HG02763 (cell line): ENCODE data around the gene MAP4K5.

Experiments used
- ATAC-seq: cut with Tn5 transposase; IDR thresholded peaks from one replicate; pipeline ENCODE4 v1.9.1; 2021; ENCODE audit warnings: mild to moderate bottlenecking, moderate library complexity; ENCODE audit not compliant: unreplicated experiment

Gene MAP4K5

GRCh38 chr14:50403419-50403818 lies 128.9 kb downstream of the MAP4K5 start:
- no peak for ATAC-seq

DNA sequence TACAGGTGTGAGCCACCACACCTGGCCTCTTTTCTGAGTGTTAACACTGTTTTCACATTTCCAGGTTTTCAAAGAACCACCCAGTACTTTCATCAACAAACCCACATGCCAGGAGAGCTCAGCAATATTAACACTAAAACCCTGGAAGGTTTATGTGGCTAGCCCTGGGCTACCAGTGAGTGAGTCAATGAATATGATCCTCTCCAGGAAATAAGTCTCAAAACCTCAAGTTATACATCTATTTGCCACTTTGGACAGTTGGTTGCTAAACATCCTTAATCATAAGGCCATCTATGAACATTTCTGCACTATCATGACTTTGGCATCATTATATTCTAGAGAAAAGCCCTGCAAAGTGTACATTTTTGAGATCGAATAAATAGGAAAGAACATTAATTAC lies 129.4 kb downstream of the MAP4K5 start:
- ATAC-seq: no peak

DNA sequence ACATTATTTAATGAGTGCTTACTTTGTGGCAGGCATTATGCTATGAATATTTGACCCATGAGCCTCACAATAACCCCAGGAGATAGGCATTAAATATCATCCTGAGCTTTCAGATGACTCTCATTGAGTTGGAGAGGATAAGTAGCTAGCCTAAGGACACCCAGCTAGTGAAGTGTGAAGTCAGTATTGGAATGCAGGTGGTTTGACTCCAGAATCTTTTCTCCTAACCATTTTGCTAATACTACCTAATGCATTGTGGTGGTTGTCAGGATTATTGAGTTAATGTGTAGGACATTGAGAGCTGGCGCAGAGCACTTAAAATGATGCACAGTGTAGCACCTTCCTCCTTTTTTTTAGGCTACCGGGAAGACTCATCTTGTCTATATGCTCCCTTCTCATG lies 131.9 kb downstream of the MAP4K5 start:
- ATAC-seq: no peak

DNA sequence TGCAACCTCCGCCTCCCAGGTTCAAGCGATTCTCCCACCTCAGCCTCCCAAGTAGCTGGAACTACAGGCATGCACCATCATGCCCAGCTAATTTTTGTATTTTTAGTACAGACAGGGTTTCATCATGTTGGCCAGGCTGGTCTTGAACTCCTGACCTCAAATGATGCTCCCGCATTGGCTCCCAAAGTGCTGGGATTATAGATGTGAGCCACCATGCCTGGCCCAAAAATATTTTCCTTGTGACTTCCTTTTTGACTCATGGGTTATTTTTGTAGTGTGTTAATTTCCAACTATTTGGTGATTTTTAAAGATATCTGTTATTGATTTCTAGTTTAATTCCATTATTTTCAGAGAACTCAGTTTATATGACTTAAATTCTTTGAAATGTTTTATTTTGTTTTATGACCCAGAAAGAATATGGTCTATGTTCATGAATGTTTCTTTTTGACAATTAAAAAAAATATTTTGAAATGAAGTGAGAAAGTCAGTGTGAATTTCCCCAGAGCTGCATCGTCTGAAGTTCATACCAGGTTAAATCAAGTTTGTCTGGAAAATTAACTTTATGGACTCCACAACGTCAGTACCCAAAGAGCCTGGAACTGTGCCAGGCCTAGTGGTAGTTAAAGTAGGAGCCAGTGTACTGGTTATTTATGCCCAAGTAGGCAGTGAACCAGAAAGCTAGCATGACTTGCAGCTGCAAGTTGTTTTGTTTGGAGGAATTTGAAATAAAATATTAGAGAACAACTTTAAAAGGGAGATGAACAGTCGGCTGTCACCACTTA lies 132.9 kb downstream of the MAP4K5 start:
- ATAC-seq: no peak

DNA sequence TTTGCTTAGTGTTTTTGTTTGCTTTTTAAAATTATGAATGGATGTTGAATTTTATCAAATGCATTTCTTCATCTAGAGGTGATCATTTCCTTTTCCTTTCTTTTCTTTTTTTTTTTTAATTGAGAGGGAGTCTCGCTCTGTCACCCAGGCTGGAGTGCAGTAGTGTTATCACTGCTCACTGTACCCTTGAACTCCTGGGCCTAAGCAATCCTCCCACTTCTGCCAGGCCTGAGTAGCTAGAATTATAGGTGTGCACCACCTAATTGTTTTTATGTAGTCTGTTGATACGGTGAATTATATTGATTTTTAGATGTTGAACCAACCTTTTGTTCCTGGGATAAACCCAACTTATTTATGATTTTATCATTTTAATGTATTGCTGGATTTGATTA lies 134.2 kb downstream of the MAP4K5 start:
- ATAC-seq: no peak

DNA sequence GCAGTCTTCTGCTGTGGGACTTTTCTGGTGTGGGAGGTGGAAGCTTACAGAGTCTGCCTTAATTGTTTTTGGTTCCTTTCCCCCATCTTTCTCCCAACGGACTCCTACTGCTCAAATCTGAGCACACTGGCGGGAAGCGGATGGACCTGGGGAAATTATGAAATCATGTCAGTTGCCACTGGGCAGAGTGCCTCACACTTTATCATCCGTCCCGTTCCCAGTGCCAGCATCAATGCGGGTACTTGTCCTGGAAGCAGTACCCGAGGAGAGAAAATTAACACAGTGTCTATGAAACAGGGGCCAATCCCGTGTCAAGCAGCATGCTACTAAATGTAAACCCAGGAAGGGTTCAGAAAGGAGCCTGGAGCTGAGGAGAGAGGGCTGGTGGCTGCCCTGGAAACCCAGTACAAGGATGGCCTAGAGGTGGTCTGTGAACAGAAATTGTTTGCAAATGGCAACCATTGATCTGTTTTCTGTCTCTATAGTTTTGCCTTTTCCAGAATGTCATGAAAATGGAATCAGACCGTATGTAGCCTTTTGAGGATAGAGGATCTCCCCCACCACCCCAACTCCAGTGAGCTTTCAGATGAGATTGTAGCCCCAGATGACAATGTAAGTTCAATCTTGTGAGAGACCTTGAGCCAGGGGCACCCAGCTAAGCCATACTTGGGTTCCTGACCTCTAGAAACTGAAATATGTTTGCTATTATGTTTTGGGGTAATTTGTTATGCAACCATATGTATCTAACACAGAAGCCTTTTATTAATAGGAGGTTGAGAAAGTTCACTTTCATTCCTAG lies 134.8 kb downstream of the MAP4K5 start:
- no peak for ATAC-seq

DNA sequence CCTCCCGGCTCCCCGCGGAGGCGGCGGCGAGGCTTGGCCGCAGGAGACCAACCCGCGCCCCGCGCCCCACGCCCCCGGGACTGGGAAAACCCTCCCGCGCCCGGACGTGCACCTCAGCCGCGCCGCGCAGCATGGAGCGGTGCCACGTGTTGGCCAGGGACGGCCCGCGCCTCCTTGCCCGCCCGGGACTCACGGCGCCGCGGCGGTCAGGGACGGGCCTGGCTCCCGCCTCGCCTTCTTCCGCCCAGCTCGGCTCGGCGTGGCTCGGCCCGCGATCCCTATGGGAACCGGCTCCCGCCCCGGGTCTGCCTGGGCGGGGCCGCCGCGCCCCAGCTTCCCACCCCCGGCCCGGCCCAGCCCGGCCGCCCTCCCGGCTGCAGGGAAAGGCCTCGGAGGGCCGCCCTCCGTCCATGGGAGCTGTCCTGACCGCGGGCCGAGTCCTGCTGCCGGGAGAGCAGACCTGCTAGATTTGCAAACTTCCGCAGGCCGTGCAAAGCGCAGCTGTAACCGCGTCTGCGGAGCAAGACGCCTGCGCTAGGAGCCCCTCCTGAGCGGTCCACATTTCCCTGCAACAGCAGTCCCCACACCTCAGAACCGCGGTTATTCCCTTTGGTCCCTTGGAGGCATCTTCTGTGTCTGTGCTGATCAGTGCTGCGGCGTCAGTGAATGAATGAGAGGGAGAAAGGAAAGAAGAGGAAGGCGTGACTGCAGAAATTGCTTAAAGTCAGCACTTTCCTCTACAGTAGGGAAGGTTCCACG lies 135.6 kb downstream of the MAP4K5 start, which contains the start of gene CDKL1:
Gene CDKL1, minus strand, starts transcription at position 251 of the 759 bp plus-strand sequence. CDS start 1,013 bp downstream, outside the sequence.
- peak; percentile 66 for ATAC-seq

DNA sequence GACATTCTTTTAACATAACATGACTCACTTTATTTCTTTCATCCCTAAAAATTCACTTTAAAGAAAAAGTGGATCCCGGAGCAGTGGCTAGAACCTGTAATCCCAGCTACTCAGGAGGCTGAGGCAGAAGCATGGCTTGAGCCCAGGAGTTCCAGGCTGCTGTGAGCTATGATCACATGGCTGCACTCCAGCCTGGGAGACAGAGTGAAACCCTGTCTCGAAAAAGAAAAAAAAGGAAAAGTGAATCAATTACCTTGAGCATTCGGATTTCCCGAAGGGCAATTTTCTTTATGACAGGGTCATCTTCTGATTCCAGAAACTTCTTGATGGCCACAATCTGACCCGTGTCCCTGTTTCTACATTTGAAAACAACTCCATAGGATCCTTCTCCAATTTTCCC lies 136.9 kb downstream of the MAP4K5 start:
- no peak for ATAC-seq

GRCh38 chr14:50394713-50395112 lies 137.7 kb downstream of the MAP4K5 start:
- no peak for ATAC-seq

DNA sequence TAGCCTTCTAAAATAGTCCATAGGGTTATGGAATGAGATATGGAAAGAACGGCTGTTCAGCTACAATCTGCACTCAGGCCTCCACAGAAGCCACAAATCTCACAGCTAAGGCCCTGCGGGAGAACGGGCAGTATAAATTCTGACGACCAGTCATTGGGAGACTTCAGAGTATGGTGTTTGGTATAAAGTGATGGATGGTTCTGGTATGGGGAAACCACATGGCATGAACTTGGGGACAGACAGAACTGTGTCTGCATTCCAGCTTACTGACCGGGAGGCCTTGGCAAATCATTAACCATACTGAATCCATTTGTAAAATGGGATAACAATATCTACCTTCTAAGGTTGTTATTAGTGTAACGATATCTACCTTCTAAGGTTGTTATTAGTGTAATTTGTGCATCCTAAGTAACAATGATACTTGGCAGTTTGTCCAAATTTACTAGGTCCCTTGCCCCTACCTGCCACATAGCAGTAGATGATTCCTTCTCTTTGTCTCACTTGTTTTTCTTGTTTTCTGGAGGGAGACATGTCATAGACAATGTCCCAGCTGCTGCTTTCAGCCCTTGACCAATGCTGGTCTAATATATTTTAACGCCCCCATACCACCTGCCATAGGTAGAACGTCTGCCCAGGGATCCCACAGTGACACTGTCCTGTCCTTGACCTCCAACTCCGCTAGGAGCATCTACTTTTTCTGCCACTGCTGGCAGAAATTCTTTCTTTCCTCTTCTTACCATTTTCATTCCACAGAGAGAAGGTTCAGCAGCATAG lies 142.5 kb downstream of the MAP4K5 start:
- ATAC-seq: no peak

DNA sequence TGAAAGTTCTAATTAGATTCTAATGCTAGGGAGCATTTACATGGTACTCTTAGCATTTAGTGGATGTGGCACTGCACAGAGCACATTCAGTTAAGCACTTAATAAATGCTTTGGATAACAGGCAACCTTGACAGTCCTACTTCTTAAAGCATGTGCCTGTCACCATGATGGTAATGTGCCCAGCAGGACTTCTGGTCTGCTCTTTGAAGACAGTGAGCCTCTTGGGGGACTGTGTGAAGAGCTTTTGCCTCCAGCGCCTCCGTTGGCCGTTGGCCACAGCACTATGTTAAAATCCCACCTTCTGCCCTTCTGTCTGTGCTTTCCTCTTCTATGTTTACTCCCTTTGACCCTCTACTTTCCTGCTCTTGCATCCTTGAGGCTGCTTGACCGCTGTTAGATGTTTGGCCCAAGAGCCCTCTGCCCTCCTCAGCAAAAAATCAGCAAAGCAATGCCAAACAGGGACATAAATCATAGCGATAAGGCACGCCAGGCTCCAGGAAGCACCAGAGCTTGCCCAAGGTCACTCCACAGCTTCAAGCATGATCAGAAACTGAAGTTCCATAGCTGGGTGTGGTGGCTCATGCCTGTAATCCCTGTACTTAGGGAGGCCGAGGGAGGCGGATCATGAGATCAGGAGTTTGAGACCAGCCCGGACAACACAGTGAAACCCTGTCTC lies 144.0 kb downstream of the MAP4K5 start:
- no peak for ATAC-seq

DNA sequence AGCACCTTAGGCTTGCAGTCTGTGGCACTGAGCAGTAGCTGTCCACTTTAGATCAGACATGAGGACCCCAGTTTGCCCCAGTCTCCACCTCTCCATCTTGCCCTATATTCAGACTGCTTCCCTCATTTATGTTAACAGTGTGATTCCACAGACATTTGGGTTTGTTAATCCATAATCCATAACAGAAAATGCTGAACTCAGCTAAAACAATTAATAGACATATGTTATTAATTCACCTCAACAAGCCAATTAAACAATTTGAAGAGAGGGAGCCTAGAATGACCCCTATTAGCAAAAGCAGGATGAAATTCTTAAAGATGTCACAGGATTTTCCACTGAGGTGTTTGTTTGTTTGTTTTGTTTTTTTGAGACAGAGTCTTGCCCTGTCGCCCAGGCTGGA lies 144.8 kb downstream of the MAP4K5 start:
- ATAC-seq: no peak

GRCh38 chr14:50383618-50384225 lies 148.6 kb downstream of the MAP4K5 start:
- ATAC-seq: no peak

- no peak for ATAC-seq
Observed at GRCh38 chr14:50381823-50382287, 150.5 kb downstream of the MAP4K5 start.

DNA sequence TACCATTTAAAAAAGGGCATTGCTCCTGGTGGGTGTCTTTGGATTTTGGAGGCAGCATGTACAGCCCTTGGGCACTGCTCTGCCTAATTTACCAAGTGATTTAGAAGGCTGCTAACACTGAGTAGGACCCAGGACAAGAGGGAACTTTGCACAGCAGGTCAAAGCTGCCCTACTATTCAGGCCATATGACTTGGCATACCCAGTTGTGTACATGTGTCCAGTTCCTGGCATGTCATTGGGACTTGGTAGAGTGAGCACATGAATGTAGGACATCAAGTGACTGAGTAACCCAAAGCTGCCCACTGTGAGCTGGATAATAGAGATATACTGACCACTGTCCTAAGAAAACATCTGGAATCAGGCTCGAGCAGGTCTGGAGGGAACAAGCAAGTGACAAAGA lies 151.4 kb downstream of the MAP4K5 start:
- no peak for ATAC-seq

DNA sequence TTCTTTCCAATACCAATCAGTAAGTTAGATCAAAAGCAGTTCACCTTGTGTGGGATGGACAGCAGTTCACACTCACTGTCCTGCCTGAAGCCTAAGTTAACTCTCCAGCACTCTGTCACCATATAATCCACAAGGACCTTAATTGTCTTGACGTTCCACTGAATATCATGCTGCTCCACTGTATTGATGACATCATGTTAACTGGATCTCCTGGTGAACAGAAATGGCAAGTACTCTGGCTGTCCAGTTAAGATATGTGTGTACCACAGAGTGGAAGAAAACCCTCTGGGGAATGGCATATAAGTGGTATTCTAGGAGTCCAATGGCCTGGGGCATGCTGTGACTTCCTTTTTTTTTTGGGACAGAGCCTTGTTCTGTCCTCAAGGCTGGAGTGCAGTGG lies 151.9 kb downstream of the MAP4K5 start:
- no peak for ATAC-seq

DNA sequence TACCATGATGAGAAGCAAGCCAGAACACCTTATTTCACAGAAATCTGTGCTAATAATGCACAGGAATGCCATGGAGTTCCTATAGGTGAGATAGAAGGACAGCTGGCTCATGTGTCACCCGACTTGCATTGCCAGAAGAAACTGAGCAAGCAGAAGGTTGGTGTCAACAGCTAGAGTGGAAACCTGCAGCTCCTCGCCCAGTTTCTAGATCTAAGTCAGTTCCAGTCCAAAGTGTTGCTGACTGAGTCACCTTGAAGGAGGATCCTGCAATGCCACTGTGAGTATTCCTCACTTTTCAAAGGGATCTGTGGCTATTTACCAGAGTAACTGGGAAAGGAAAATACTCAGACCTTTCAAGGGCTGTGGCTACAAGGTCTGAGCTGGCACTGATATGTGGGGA lies 152.8 kb downstream of the MAP4K5 start:
- ATAC-seq: no peak

DNA sequence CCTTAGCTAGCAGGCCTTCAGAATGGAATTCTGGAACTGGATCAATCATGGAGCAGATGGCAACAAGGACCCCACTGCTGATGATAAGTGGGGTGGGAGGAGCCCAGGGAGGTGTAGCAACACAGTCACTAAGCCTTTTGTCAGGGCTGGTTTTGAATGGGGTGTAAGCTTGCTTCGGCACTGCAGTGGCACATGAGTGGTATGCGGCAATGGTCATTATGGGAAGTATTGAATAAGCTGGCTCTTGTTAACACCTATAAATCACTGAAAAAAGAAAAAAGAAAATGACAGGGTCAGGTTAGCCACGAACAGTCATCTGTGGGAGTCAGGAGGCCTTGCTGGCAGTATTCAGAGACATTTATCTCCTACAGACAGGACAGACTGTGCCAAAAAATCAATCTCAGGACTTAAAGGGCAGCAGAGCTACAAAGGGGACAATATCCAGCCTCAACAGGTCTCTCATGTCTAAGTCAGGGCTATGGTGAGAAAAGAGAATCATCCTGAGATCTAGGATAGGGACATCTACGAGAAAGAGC lies 154.8 kb downstream of the MAP4K5 start:
- no peak for ATAC-seq

- no peak for ATAC-seq
Observed at GRCh38 chr14:50375760-50376159, 156.6 kb downstream of the MAP4K5 start.
